K562 (cell line): ENCODE data around the gene ZNF607. TPM values are rescaled to one million over a fixed set of nuclear protein-coding genes. Genes with fewer than 3 reads are reported as not detected.

ENCODE experiments used
- CBX3 ChIP-seq, 2 experiments: IDR thresholded peaks; 1 replicate in 1 of 2; 2 replicates in 1 of 2; pipeline ENCODE4 v1.6.1; 2012; ENCODE audit warnings: inconsistent platforms in 2 of 2, low read length in 2 of 2, borderline replicate concordance in 1 of 2, control low read depth in 1 of 2
- CCAR2 ChIP-seq: fragments of 200-400 bp; formaldehyde crosslinking; IDR thresholded peaks from 2 replicates; pipeline ENCODE4 v1.6.1; 2017; ENCODE audit warnings: mild to moderate bottlenecking, low read depth, low read length
- KAT7 ChIP-seq: sonication (generic); formaldehyde crosslinking; IDR thresholded peaks from 2 replicates; pipeline ENCODE4 v1.8.0; 2022; ENCODE audit warnings: missing genetic modification reagents, mild to moderate bottlenecking, borderline replicate concordance
- MCM5 ChIP-seq: fragments of 450-650 bp; IDR thresholded peaks from 2 replicates; pipeline ENCODE4 v1.6.1; 2016; ENCODE audit warnings: low read depth
- POLR3G ChIP-seq: IDR thresholded peaks from 2 replicates; pipeline ENCODE4 v1.6.1; 2011; ENCODE audit not compliant: insufficient read length, insufficient replicate concordance; ENCODE audit errors: extremely low read depth
- SMARCA5 ChIP-seq: fragments of 450-650 bp; IDR thresholded peaks from 2 replicates; pipeline ENCODE4 v1.6.1; 2016
- SUPT5H ChIP-seq: fragments of 450-650 bp; IDR thresholded peaks from 2 replicates; pipeline ENCODE4 v1.6.1; 2016
- THRAP3 ChIP-seq: fragments of 450-650 bp; IDR thresholded peaks from 2 replicates; pipeline ENCODE4 v1.6.1; 2016; ENCODE audit warnings: mild to moderate bottlenecking, inconsistent platforms, borderline replicate concordance
- ZBTB7A ChIP-seq: IDR thresholded peaks from 2 replicates; pipeline ENCODE4 v1.6.1; 2011; ENCODE audit warnings: low read depth, mild to moderate bottlenecking, low read length, moderate library complexity, borderline replicate concordance; ENCODE audit not compliant: control insufficient read depth
- ZNF408 ChIP-seq: fragments of 250-450 bp; sonication (Bioruptor Pico); IDR thresholded peaks from 2 replicates; pipeline ENCODE4 v1.4.0; 2020; ENCODE audit warnings: low read depth, mild to moderate bottlenecking, moderate library complexity
- ZNF57 ChIP-seq: fragments of 450-650 bp; formaldehyde crosslinking; IDR thresholded peaks from 2 replicates; pipeline ENCODE4 v1.4.0; 2020; ENCODE audit warnings: mild to moderate bottlenecking, moderate library complexity
- polyA plus RNA-seq, 8 experiments: library from polyadenylated mRNA; depleted of rRNA in 4 of 8; stranded (reverse) in 5 of 8; unstranded in 3 of 8; fragments of >200 nt; fragmentation: Nextera tagmentation in 2 of 8; fragmentation: Illumina TruSeq in 1 of 8; extraction: Ambion mirVana in 2 of 8; extraction: Trizol in 1 of 8; gene quantifications; 2 replicates each; pipeline versions ENCODE4 v1.2.1 to v1.2.3, GENCODE V29; 2011 to 2014; ENCODE audit warnings: inconsistent platforms in 1 of 8, missing spikeins in 1 of 8
- total RNA-seq, 7 experiments: library from RNA; depleted of rRNA in 6 of 7; stranded (reverse); fragments of >200 nt in 6 of 7; fragmentation: Illumina TruSeq in 2 of 7; extraction: Trizol in 2 of 7; gene quantifications; 2 replicates each; pipeline versions ENCODE4 v1.2.1 to v1.2.3, GENCODE V29; 2011 to 2021; ENCODE audit warnings: low replicate concordance in 1 of 7
- TF ChIP-seq, protein P1 (sequence below): fragments of 250-450 bp; sonication (Bioruptor Pico); IDR thresholded peaks from 2 replicates; pipeline ENCODE4 v1.4.0; 2020; ENCODE audit warnings: mild to moderate bottlenecking, moderate library complexity
- TF ChIP-seq, protein P2 (sequence below): fragments of 450-650 bp; IDR thresholded peaks from 2 replicates; pipeline ENCODE4 v1.6.1; 2017; ENCODE audit warnings: mild to moderate bottlenecking, moderate library complexity
- TF ChIP-seq, protein P3 (sequence below), 3 experiments: IDR thresholded peaks in 2 of 3; conservative IDR thresholded peaks in 1 of 3; 2 replicates each; pipeline ENCODE4 v1.5.1; 2011 to 2012; ENCODE audit warnings: low read length in 3 of 3, mild to moderate bottlenecking in 3 of 3, control low read depth in 2 of 3, improper control_type of control experiment in 1 of 3, inconsistent platforms in 1 of 3, low read depth in 1 of 3, mixed read lengths in 1 of 3, moderate library complexity in 1 of 3; ENCODE audit not compliant: insufficient read depth in 2 of 3
- TF ChIP-seq, protein P4 (sequence below): fragments of 450-650 bp; IDR thresholded peaks from 2 replicates; pipeline ENCODE4 v1.6.1; 2017; ENCODE audit warnings: antibody characterized with exemption, mild to moderate bottlenecking
- TF ChIP-seq, protein P5 (sequence below): fragments of 250-450 bp; sonication (Bioruptor Pico); IDR thresholded peaks from 2 replicates; pipeline ENCODE4 v1.4.0; 2020
- TF ChIP-seq, protein P6 (sequence below): sonication (generic); formaldehyde crosslinking; IDR thresholded peaks from 2 replicates; pipeline ENCODE4 v1.9.0; 2022; ENCODE audit warnings: mild to moderate bottlenecking, missing genetic modification reagents

Gene ZNF607
- total and polyA plus RNA-seq, 9 of the 15 experiments (the other 6 are each of a cell fraction or from before 2014, with no cell fraction given), result 0.65 to 5.1 (median 3.6) TPM

DNA sequence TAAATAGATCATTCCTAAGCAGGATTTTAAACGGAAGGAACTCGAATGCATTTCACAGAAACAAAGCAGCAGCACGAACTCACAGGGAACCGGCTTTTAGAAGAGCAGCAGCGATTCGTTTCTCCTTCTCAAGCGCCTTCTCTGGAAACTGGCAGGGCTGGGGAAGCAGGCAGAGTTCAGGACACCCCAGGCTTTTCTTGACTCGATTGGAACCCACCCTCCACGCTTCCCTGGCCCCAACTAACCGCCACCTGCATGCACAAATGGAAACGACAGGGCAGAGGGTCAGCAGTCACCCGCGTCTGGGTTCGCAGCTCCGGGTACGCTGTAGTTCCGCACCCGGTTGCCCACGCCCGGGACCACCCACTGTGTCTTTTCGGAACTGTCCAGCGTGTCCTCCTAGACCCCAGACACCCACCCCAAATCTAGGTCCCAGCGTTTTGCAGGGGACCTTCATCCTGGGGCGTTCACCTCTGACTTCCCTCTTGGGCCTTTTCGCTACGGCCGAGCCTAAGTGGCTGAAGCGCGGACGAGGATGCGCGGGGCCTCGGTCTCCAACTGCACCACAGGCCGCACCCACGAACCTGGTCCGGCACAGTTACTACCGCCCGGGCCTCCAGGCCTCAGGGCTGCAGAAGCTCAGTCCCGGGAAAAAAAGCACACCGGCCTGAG lies 64.8 kb downstream of the ZNF607 start (continued):
- TF ChIP-seq, protein P1, sequence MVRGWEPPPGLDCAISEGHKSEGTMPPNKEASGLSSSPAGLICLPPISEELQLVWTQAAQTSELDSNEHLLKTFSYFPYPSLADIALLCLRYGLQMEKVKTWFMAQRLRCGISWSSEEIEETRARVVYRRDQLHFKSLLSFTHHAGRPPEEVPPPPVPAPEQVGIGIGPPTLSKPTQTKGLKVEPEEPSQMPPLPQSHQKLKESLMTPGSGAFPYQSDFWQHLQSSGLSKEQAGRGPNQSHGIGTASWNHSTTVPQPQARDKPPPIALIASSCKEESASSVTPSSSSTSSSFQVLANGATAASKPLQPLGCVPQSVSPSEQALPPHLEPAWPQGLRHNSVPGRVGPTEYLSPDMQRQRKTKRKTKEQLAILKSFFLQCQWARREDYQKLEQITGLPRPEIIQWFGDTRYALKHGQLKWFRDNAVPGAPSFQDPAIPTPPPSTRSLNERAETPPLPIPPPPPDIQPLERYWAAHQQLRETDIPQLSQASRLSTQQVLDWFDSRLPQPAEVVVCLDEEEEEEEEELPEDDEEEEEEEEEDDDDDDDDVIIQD (CRISPR knock-in tag), result no peak
- TF ChIP-seq SMARCA5, result no peak
- TF ChIP-seq KAT7, result no peak
- TF ChIP-seq, protein P2, sequence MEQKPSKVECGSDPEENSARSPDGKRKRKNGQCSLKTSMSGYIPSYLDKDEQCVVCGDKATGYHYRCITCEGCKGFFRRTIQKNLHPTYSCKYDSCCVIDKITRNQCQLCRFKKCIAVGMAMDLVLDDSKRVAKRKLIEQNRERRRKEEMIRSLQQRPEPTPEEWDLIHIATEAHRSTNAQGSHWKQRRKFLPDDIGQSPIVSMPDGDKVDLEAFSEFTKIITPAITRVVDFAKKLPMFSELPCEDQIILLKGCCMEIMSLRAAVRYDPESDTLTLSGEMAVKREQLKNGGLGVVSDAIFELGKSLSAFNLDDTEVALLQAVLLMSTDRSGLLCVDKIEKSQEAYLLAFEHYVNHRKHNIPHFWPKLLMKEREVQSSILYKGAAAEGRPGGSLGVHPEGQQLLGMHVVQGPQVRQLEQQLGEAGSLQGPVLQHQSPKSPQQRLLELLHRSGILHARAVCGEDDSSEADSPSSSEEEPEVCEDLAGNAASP, result no peak
- TF ChIP-seq POLR3G, result no peak
- no peak for TF ChIP-seq ZNF57 (CRISPR knock-in tag)
- TF ChIP-seq, protein P3, sequence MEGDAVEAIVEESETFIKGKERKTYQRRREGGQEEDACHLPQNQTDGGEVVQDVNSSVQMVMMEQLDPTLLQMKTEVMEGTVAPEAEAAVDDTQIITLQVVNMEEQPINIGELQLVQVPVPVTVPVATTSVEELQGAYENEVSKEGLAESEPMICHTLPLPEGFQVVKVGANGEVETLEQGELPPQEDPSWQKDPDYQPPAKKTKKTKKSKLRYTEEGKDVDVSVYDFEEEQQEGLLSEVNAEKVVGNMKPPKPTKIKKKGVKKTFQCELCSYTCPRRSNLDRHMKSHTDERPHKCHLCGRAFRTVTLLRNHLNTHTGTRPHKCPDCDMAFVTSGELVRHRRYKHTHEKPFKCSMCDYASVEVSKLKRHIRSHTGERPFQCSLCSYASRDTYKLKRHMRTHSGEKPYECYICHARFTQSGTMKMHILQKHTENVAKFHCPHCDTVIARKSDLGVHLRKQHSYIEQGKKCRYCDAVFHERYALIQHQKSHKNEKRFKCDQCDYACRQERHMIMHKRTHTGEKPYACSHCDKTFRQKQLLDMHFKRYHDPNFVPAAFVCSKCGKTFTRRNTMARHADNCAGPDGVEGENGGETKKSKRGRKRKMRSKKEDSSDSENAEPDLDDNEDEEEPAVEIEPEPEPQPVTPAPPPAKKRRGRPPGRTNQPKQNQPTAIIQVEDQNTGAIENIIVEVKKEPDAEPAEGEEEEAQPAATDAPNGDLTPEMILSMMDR (IDR thresholded peaks at IDR 0.05 in 2 of 3, conservative IDR thresholded peaks at IDR 0.05 in 1 of 3; ENCODE audit: insufficient read depth in 2 of 3, low read depth in 1 of 3, low read length in 3 of 3), result no peak
- TF ChIP-seq, protein P4, sequence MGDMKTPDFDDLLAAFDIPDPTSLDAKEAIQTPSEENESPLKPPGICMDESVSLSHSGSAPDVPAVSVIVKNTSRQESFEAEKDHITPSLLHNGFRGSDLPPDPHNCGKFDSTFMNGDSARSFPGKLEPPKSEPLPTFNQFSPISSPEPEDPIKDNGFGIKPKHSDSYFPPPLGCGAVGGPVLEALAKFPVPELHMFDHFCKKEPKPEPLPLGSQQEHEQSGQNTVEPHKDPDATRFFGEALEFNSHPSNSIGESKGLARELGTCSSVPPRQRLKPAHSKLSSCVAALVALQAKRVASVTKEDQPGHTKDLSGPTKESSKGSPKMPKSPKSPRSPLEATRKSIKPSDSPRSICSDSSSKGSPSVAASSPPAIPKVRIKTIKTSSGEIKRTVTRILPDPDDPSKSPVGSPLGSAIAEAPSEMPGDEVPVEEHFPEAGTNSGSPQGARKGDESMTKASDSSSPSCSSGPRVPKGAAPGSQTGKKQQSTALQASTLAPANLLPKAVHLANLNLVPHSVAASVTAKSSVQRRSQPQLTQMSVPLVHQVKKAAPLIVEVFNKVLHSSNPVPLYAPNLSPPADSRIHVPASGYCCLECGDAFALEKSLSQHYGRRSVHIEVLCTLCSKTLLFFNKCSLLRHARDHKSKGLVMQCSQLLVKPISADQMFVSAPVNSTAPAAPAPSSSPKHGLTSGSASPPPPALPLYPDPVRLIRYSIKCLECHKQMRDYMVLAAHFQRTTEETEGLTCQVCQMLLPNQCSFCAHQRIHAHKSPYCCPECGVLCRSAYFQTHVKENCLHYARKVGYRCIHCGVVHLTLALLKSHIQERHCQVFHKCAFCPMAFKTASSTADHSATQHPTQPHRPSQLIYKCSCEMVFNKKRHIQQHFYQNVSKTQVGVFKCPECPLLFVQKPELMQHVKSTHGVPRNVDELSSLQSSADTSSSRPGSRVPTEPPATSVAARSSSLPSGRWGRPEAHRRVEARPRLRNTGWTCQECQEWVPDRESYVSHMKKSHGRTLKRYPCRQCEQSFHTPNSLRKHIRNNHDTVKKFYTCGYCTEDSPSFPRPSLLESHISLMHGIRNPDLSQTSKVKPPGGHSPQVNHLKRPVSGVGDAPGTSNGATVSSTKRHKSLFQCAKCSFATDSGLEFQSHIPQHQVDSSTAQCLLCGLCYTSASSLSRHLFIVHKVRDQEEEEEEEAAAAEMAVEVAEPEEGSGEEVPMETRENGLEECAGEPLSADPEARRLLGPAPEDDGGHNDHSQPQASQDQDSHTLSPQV, result no peak
- no peak for TF ChIP-seq CCAR2
- TF ChIP-seq ZBTB7A, result peak; percentile 8; the same call in 1 of the 2 replicates
- no peak for TF ChIP-seq ZNF408 (CRISPR knock-in tag)
- TF ChIP-seq, protein P5, sequence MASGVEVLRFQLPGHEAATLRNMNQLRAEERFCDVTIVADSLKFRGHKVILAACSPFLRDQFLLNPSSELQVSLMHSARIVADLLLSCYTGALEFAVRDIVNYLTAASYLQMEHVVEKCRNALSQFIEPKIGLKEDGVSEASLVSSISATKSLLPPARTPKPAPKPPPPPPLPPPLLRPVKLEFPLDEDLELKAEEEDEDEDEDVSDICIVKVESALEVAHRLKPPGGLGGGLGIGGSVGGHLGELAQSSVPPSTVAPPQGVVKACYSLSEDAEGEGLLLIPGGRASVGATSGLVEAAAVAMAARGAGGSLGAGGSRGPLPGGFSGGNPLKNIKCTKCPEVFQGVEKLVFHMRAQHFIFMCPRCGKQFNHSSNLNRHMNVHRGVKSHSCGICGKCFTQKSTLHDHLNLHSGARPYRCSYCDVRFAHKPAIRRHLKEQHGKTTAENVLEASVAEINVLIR (CRISPR knock-in tag), result no peak
- TF ChIP-seq, protein P6, sequence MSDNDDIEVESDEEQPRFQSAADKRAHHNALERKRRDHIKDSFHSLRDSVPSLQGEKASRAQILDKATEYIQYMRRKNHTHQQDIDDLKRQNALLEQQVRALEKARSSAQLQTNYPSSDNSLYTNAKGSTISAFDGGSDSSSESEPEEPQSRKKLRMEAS (CRISPR knock-in tag), result no peak
- no peak for TF ChIP-seq CBX3 (IDR thresholded peaks at IDR 0.05; ENCODE audit: borderline replicate concordance in 1 of 2, low read length in 2 of 2)
- TF ChIP-seq THRAP3, result no peak
- no peak for TF ChIP-seq SUPT5H
- TF ChIP-seq MCM5, result no peak
